SK-N-SH (cell line): Measurements from ENCODE around the gene RASGRF1. TPM values are rescaled to one million over a fixed set of nuclear protein-coding genes. Genes with fewer than 3 reads are reported as not detected.
A peak's percentile ranks its signal among the peaks of the same experiment; 100 is the strongest.

Source experiments
- CTCF ChIA-PET: fragments of 300-600, 350-600 bp; formaldehyde crosslinking; extraction: SDS; loops from one replicate; lab custom pipeline; 2021; lab: Yijun Ruan, JAX
- POLR2A ChIA-PET: fragments of 350-600 bp; sonication (Branson Sonifier 250); formaldehyde crosslinking; extraction: SDS; loops from one replicate; lab custom pipeline; 2020; ENCODE audit warnings: antibody characterized with exemption, inconsistent platforms; lab: Yijun Ruan, JAX
- DNase-seq: peaks from one replicate; pipeline ENCODE4 v3.0.0; 2012
- H2AFZ ChIP-seq: fragments of 200-600 bp; sonication (generic); 2 replicates; pipeline ENCODE4 v1.8.1; 2016; ENCODE audit warnings: antibody characterized with exemption, mild to moderate bottlenecking, low read depth
- H3F3A ChIP-seq: fragments of 200-600 bp; sonication (generic); replicated peaks from 2 replicates; pipeline ENCODE3; 2016; ENCODE audit warnings: antibody characterized with exemption, mild to moderate bottlenecking; ENCODE audit not compliant: insufficient read depth
- H3K27ac ChIP-seq, 2 experiments: fragments of 200-500 bp in 1 of 2; fragments of 200-600 bp in 1 of 2; sonication (Bioruptor generic) in 1 of 2; sonication (generic), shearing (Covaris generic) in 1 of 2; 2 replicates each; pipeline versions ENCODE4 v1.5.1 to v1.6.1; 2014 to 2016; ENCODE audit warnings: low read depth in 2 of 2, inconsistent platforms in 1 of 2, low read length in 1 of 2, mild to moderate bottlenecking in 1 of 2, mixed read lengths in 1 of 2
- H3K27me3 ChIP-seq: fragments of 200-600 bp; sonication (generic), shearing (Covaris generic); 2 replicates; pipeline ENCODE4 v1.6.1; 2016; ENCODE audit warnings: mixed run types; ENCODE audit not compliant: insufficient read depth
- H3K36me3 ChIP-seq, 2 experiments: fragments of 200-500 bp in 1 of 2; fragments of 200-600 bp in 1 of 2; sonication (Bioruptor generic) in 1 of 2; sonication (generic) in 1 of 2; replicated peaks in 1 of 2; 2 replicates each; pipeline versions ENCODE3 to v1.5.1; 2014 to 2016; ENCODE audit warnings: low read length in 1 of 2, mild to moderate bottlenecking in 1 of 2; ENCODE audit not compliant: insufficient read depth in 2 of 2, control insufficient read depth in 1 of 2
- H3K4me1 ChIP-seq, 2 experiments: fragments of 200-500 bp in 1 of 2; fragments of 200-600 bp in 1 of 2; sonication (Bioruptor generic) in 1 of 2; sonication (generic), shearing (Covaris generic) in 1 of 2; 2 replicates each; pipeline versions ENCODE4 v1.5.1 to v1.6.1; 2014 to 2016; ENCODE audit warnings: low read depth in 1 of 2, low read length in 1 of 2, mixed run types in 1 of 2; ENCODE audit not compliant: insufficient read depth in 2 of 2, control insufficient read depth in 1 of 2
- H3K4me2 ChIP-seq: fragments of 200-600 bp; sonication (generic), shearing (Covaris generic); 2 replicates; pipeline ENCODE4 v1.6.1; 2017; ENCODE audit warnings: mixed run types
- H3K4me3 ChIP-seq, 2 experiments: fragments of 200-500 bp in 1 of 2; fragments of 200-600 bp in 1 of 2; sonication (Bioruptor generic) in 1 of 2; sonication (generic), shearing (Covaris generic) in 1 of 2; 2 replicates each; pipeline versions ENCODE4 v1.5.1 to v1.8.1; 2014 to 2016; ENCODE audit warnings: low read depth in 2 of 2, inconsistent platforms in 1 of 2, low read length in 1 of 2, mild to moderate bottlenecking in 1 of 2, mixed read lengths in 1 of 2, moderate library complexity in 1 of 2
- H3K79me2 ChIP-seq: fragments of 200-600 bp; sonication (generic); 2 replicates; pipeline ENCODE4 v1.8.1; 2017; ENCODE audit warnings: mild to moderate bottlenecking; ENCODE audit not compliant: insufficient read depth
- H3K9ac ChIP-seq: fragments of 200-600 bp; sonication (generic); 2 replicates; pipeline ENCODE4 v1.6.1; 2017; ENCODE audit warnings: mixed run types
- H3K9me2 ChIP-seq: fragments of 200-600 bp; sonication (generic); 2 replicates; pipeline ENCODE4 v1.6.1; 2017; ENCODE audit warnings: mixed run types
- H3K9me3 ChIP-seq: fragments of 200-600 bp; sonication (generic); 2 replicates; pipeline ENCODE4 v1.6.1; 2017; ENCODE audit warnings: mixed run types, mild to moderate bottlenecking, moderate library complexity
- H4K20me1 ChIP-seq: fragments of 200-600 bp; sonication (generic); 2 replicates; pipeline ENCODE4 v1.6.1; 2017; ENCODE audit warnings: mild to moderate bottlenecking, mixed run types; ENCODE audit not compliant: insufficient read depth
- CHD2 ChIP-seq: fragments of 150-350 bp; IDR thresholded peaks from 2 replicates; pipeline ENCODE4 v1.6.1; 2018; ENCODE audit warnings: low read length; ENCODE audit not compliant: partially characterized antibody
- CTCF ChIP-seq: fragments of 200-600 bp; sonication (generic); IDR thresholded peaks from 2 replicates; pipeline ENCODE4 v1.6.1; 2017; ENCODE audit warnings: antibody characterized with exemption, mild to moderate bottlenecking, moderate library complexity
- ELF1 ChIP-seq: IDR thresholded peaks from 2 replicates; pipeline ENCODE4 v1.4.0; 2012
- EZH2phosphoT487 ChIP-seq: fragments of 200-600 bp; sonication (generic); IDR thresholded peaks from 2 replicates; pipeline ENCODE4 v1.6.1; 2017; ENCODE audit warnings: low read depth, mixed run types, mild to moderate bottlenecking, antibody characterized with exemption, moderate library complexity, borderline replicate concordance
- FOSL2 ChIP-seq: IDR thresholded peaks from 2 replicates; pipeline ENCODE4 v1.4.0; 2012; ENCODE audit warnings: low read depth, mild to moderate bottlenecking, moderate library complexity, borderline replicate concordance
- FOXJ3 ChIP-seq: sonication (generic); formaldehyde crosslinking; IDR thresholded peaks from 2 replicates; pipeline ENCODE4 v1.5.1; 2020; ENCODE audit warnings: mild to moderate bottlenecking, missing genetic modification reagents
- IRF3 ChIP-seq: fragments of 150-350 bp; IDR thresholded peaks from 2 replicates; pipeline ENCODE4 v1.6.1; 2016; ENCODE audit warnings: mild to moderate bottlenecking, low read depth, low read length
- MAX ChIP-seq: IDR thresholded peaks from 2 replicates; pipeline ENCODE4 v1.4.0; 2012; ENCODE audit warnings: low read depth
- NFIC ChIP-seq: IDR thresholded peaks from 2 replicates; pipeline ENCODE4 v1.4.0; 2012; ENCODE audit warnings: borderline replicate concordance
- NRF1 ChIP-seq: IDR thresholded peaks from 2 replicates; pipeline ENCODE4 v1.6.1; 2012; ENCODE audit warnings: low read depth, mild to moderate bottlenecking, low read length
- PBX3 ChIP-seq: IDR thresholded peaks from 2 replicates; pipeline ENCODE4; 2012
- RAD21 ChIP-seq: IDR thresholded peaks from 2 replicates; pipeline ENCODE4 v1.6.1; 2012; ENCODE audit warnings: mild to moderate bottlenecking, low read length
- RCOR1 ChIP-seq: fragments of 150-350 bp; IDR thresholded peaks from 2 replicates; pipeline ENCODE4 v1.6.1; 2017; ENCODE audit warnings: antibody characterized with exemption, low read length
- REST ChIP-seq: IDR thresholded peaks from 2 replicates; pipeline ENCODE4 v1.6.1; 2012; ENCODE audit warnings: mild to moderate bottlenecking, low read depth, low read length, moderate library complexity
- SMC3 ChIP-seq: IDR thresholded peaks from 2 replicates; pipeline ENCODE4 v1.6.1; 2012; ENCODE audit warnings: low read depth, low read length, improper control_type of control experiment
- TAF1 ChIP-seq: IDR thresholded peaks from 2 replicates; pipeline ENCODE4 v1.6.1; 2012; ENCODE audit warnings: low read depth, mild to moderate bottlenecking, low read length, moderate library complexity, borderline replicate concordance
- YY1 ChIP-seq: IDR thresholded peaks from 2 replicates; pipeline ENCODE4 v1.4.0; 2012; ENCODE audit warnings: low read depth, mild to moderate bottlenecking
- ZBTB33 ChIP-seq: IDR thresholded peaks from 2 replicates; pipeline ENCODE4 v1.4.0; 2012; ENCODE audit warnings: low read depth, borderline replicate concordance
- WGBS: methylation state at CpG from one replicate; pipeline ENCODE4 v1.1.6; 2017; ENCODE audit warnings: low lambda C conversion rate; 5-methylcytosine and 5-hydroxymethylcytosine counted together
- polyA plus RNA-seq, 3 experiments: library from polyadenylated mRNA; depleted of rRNA; stranded (reverse); fragments of >200 nt; gene quantifications; 2 replicates each; pipeline ENCODE4 v1.2.3, GENCODE V29; 2012

RASGRF1 gene
- polyA plus RNA-seq, 1 of the 3 experiments (the other 2 are of a cell fraction), result 0.10 TPM

GRCh38 chr15:79084308-79084968, 6.1 kb downstream of the RASGRF1 start:
- TF ChIP-seq YY1, result no peak
- TF ChIP-seq FOSL2, result no peak
- TF ChIP-seq RAD21, result no peak
- no peak for TF ChIP-seq CTCF
- TF ChIP-seq REST, result no peak
- TF ChIP-seq EZH2phosphoT487, result no peak
- TF ChIP-seq TAF1, result no peak
- no peak for TF ChIP-seq FOXJ3 (CRISPR knock-in tag)
- no peak for TF ChIP-seq NRF1
- no peak for TF ChIP-seq SMC3
- no peak for TF ChIP-seq NFIC
- TF ChIP-seq IRF3, result no peak
- no peak for TF ChIP-seq PBX3
- TF ChIP-seq CHD2, result no peak
- TF ChIP-seq MAX, result no peak
- no peak for TF ChIP-seq ZBTB33
- no peak for TF ChIP-seq RCOR1
- no peak for TF ChIP-seq ELF1
- Histone ChIP-seq H2AFZ (no peak overlapping the region), H3F3A (no peaks in the 10 kb centered on the region), H3K4me1 (peaks cover 0 to 7% of the 10 kb centered on the region in 2 experiments; a peak in 1 of 4 replicates), H3K4me3 (no peak overlapping the region), H3K27me3 (peaks cover 11% of the 10 kb centered on the region; the same call in 1 of the 2 replicates), H4K20me1 (no peaks in the 10 kb centered on the region), H3K4me2 (no peak overlapping the region), H3K9me3 (no peaks in the 10 kb centered on the region), H3K27ac (no peak overlapping the region), H3K9ac (no peak overlapping the region), H3K9me2 (no peaks in the 10 kb centered on the region), H3K79me2 (no peaks in the 10 kb centered on the region), H3K36me3 (no peaks in the 10 kb centered on the region)
- 15% methylated on average over 13 of the region's 14 CpGs for WGBS
- DNase-seq, result peak; percentile 42
- ChIA-PET POLR2A (no interaction called here), CTCF (interaction anchor here (1.0 kb wide), 1 partner anchor 36 kb away, joined by 3 read pairs; no protein-coding TSS in a partner anchor)
